SIG-M5 treated with dmso at 0.1 percent for 504 hours (cell line): ENCODE measurements around the gene PGAM5.

Experiments used
- DNase-seq: peaks from one replicate; lab custom pipeline; 2025; ENCODE audit not compliant: unreplicated experiment; lab: John Stamatoyannopoulos, UW

Gene PGAM5

GRCh38 chr12:132710405-132711079 is at the start of gene PGAM5:
Gene PGAM5 (plus strand): TSS chr12:132710842. CDS start chr12:132710877, 35 bp downstream.
- peak; percentile 92 for DNase-seq

- DNase-seq = no peak
Observed at GRCh38 chr12:132660996-132661395, 49.6 kb upstream of the PGAM5 start.

GRCh38 chr12:132661972-132662371 is 48.7 kb upstream of the PGAM5 start:
- no peak for DNase-seq

- DNase-seq = no peak
Observed at GRCh38 chr12:132662901-132663755, 47.5 kb upstream of the PGAM5 start.

GRCh38 chr12:132664206-132665148 is 46.2 kb upstream of the PGAM5 start:
- DNase-seq = no peak

- DNase-seq = no peak
Observed at GRCh38 chr12:132665149-132665491, 45.5 kb upstream of the PGAM5 start.

- no peak for DNase-seq
Observed at GRCh38 chr12:132665794-132666193, 44.8 kb upstream of the PGAM5 start.

- DNase-seq = no peak
Observed at GRCh38 chr12:132668191-132669088, 42.2 kb upstream of the PGAM5 start.

GRCh38 chr12:132669166-132669879 is 41.3 kb upstream of the PGAM5 start:
- DNase-seq = no peak

GRCh38 chr12:132672116-132672515 is 38.5 kb upstream of the PGAM5 start:
- DNase-seq = no peak

GRCh38 chr12:132672678-132673077 is 38.0 kb upstream of the PGAM5 start:
- DNase-seq = no peak

GRCh38 chr12:132673288-132674179 is 37.1 kb upstream of the PGAM5 start:
- DNase-seq = no peak

- DNase-seq = no peak
Observed at GRCh38 chr12:132674561-132674960, 36.1 kb upstream of the PGAM5 start.

- no peak for DNase-seq
Observed at GRCh38 chr12:132675757-132676432, 34.7 kb upstream of the PGAM5 start.

GRCh38 chr12:132677492-132677891 is 33.1 kb upstream of the PGAM5 start:
- DNase-seq = no peak

- no peak for DNase-seq
Observed at GRCh38 chr12:132685400-132685799, 25.2 kb upstream of the PGAM5 start.

- no peak for DNase-seq
Observed at GRCh38 chr12:132686825-132687210, 23.8 kb upstream of the PGAM5 start.
